ENCODE data around the gene WDCP.
"Not testable (repeated sequence)": the region's sequence is repeated elsewhere in the genome, so short reads cannot be mapped to it uniquely, and the experiment has no call there.

Gene WDCP

GRCh38 chr2:24065341-24065740 lies 18.1 kb upstream of the WDCP start:
- DNase-seq (ENCODE audit: low read depth in 3 of 3) = no peak

GRCh38 chr2:24058564-24059271 lies 11.5 kb upstream of the WDCP start:
- no peak for DNase-seq (ENCODE audit: low read depth in 3 of 3)

DNA sequence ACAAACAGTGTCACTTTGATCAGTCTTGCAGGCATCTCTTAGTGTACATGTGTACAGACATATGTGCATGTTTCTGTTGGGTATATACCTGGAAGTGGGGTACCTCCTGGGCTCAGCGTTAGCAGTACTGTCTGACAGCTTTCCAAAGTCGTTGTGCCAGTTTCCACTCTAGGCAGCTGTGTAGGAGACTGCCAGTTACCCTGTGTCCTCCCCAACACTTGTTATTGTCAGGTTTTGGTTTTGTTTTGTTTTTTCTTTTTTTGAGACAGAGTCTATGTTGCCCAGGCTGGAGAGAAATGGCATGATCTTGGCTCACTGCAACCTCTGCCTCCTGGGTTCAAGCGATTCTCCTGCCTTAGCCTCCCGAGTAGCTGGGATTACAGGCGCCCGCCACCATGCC lies 8.6 kb upstream of the WDCP start:
- DNase-seq (ENCODE audit: low read depth in 3 of 3) = no peak

GRCh38 chr2:24054366-24055010 lies 7.3 kb upstream of the WDCP start:
- no peak for DNase-seq (ENCODE audit: low read depth in 3 of 3)

DNA sequence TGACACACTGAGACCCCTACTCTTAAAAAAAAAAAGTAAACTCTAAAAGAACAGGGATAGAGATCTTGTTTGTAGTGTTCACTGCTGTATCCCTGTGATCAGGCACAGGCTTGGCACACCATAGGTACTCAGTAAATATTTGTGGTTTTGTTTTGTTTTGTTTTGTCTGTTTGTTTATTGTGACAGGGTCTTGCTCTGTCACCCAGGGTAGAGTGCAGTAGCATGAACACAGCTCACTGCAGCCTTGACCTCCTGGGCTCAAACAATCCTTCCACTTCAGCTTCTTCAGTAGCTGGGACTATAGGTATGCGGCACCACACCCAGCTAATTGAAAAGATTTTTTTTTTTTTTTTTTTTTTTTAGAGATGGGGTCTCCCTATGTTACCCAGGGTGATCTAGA lies 5.8 kb upstream of the WDCP start:
- DNase-seq (ENCODE audit: low read depth in 3 of 3) = no peak

DNA sequence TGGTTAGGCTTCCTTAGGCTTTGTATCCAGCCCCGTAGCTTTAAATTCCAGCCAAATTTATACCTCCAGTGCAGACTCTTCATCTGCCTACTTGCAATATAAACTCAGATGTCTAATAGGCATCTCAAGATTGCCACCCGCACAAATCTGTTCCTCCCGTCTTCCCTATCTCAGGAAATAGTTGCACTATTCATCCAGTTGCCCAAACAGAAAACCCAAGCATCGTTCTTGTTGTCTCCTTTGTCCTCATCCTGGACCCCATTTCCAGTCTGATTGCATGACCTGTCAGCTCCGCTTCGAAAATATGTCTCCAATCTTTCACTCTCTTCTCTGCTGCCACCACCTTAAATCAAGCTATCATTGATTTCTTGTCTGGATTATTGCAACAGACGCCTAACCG lies 4.6 kb upstream of the WDCP start:
- DNase-seq (ENCODE audit: low read depth in 3 of 3) = no peak

DNA sequence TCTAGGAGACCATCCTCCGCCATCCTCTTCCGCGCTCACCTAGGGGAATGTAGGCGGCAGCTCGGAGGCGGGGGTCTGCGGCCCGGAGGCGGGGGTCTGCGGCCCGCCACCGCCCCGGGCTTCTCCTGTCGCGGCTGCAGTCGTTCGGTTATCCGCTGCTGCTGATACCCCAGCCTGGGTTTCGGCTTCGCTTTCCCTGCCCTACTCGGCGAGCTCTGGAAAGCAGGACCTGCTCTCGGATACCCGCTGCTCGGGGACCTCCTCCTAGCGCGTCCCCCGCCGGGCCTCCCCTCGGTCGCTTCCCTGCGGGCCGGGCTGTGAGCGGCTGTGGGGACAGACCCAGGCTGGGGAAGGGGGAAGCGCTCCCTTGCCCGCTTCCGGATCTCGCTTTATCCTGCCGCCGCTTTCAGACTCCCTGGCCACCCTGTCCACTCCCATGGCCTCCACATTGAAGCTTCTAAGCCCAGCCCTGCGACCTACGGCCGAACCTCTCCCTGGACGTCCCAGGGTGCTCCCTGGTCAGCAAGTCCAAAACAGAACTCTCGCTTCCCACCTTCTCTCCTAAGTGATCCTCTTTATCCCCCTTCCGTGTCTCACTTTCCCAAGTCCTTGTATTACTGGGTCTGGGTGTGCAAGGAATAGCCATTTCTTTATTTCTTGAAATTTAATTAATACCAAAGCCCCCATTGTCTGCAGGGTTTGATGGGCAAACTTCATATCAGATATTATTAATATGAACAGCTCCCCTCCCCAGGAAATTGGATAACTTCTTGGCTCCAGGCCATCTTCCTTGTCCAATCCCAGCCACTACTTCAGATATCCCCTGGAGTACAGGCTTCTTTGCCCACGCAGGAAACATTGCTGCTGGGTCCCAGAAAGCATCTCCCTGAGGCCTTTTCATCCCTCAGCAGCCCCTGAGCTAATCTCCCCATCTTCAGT lies 3.1 kb upstream of the WDCP start:
- DNase-seq (ENCODE audit: low read depth in 3 of 3) = peak in 1 of 3 experiments; percentile 6

DNA sequence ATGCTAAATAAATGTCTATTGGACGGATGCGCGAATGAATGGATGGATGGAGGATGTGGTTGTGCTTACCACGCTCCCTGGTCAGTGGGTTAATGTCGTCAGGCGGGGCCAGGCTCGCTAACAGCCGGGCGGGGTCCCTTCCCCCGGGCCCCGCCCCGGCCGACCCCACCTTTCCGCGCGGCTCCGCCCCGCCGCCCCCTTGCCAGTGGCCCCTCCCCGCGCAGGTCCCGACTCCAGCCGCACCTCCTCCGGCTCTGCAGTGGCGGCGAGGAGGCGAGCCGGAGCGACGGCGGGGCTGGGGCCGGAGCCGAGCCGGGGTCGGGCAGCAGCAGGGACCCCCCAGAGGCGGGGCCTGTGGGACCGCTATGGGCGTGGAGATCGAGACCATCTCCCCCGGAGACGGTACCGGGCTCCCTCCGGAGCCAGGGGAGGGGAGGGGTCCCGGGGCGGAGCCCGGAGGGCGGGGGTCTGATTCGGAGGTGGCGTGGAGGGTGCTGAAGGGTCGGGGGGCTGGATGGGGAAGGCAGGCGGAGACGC lies 2.4 kb upstream of the WDCP start, which contains the start of gene FKBP1B:
TSS of gene FKBP1B (plus strand) at position 257 of the 537 bp plus-strand sequence. CDS start at position 366, 109 bp downstream.
- peak in 2 of 3 experiments; percentile 13 to 59 for DNase-seq (ENCODE audit: low read depth in 3 of 3)

DNA sequence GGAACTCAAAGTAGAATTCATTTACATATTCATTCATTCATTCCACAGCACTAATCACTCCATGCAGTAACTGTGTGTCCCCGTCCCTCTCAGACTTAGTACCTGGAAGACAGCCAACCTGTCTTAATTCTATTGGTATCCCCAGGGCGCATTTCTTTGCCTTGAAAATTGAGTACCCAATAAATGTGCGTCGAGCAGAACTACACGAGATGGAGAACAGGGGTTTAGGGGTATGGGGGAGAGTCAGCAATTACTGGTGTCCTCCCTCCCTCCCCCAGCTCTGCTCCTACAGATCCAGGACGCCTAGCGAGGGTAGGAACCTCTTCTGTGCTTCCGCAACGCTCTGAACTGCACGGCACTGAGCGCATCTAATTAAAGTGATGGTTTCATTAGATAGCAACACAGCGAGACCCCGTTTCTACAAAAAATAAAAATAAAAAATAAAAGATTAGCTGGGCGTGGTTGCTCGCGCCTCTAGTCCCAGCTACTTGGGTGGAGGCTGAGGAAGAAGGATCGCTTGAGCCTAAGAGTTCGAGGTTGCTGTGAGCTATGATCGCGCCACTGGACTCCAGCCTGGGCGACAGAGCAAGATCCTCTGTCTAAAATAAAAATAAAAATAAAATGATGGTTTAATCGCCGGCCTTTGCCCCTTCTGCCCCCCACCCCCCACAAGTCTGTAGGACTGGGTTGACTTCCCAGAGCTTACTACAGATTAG lies 1.7 kb upstream of the WDCP start:
- DNase-seq (ENCODE audit: low read depth in 3 of 3) = no peak

DNA sequence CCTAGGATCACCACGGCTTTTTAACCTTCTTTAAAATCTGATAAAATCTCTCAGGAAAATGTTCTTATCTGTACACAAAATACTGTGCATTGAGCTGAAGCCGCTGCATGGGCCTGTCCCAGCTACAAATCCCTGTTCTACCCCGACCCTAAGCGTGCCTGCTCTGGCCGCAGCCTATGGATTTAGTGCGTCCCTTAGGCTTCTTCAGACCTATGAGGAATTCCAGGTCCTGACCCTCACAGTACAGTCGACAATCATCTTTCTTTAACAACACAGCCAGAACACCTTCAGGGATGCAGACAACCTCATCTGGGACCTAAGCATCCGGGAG lies 477 bp upstream of the WDCP start:
- DNase-seq (ENCODE audit: low read depth in 3 of 3) = no peak

- no peak for DNase-seq (ENCODE audit: low read depth in 3 of 3)
Observed at GRCh38 chr2:24046599-24046929, 627 bp downstream of the WDCP start.

- DNase-seq (ENCODE audit: low read depth in 3 of 3) = no peak
Observed at GRCh38 chr2:24045511-24046508, 1.4 kb downstream of the WDCP start.

- DNase-seq (ENCODE audit: low read depth in 3 of 3) = not testable (repeated sequence)
Observed at GRCh38 chr2:24043133-24043532, 4.1 kb downstream of the WDCP start.

- DNase-seq (ENCODE audit: low read depth in 3 of 3) = no peak
Observed at GRCh38 chr2:24040511-24040910, 6.7 kb downstream of the WDCP start.

GRCh38 chr2:24038786-24039499 lies 8.2 kb downstream of the WDCP start:
- no peak for DNase-seq (ENCODE audit: low read depth in 3 of 3)

GRCh38 chr2:24026233-24026632 lies 21.0 kb downstream of the WDCP start:
- DNase-seq (ENCODE audit: low read depth in 3 of 3) = no peak

DNA sequence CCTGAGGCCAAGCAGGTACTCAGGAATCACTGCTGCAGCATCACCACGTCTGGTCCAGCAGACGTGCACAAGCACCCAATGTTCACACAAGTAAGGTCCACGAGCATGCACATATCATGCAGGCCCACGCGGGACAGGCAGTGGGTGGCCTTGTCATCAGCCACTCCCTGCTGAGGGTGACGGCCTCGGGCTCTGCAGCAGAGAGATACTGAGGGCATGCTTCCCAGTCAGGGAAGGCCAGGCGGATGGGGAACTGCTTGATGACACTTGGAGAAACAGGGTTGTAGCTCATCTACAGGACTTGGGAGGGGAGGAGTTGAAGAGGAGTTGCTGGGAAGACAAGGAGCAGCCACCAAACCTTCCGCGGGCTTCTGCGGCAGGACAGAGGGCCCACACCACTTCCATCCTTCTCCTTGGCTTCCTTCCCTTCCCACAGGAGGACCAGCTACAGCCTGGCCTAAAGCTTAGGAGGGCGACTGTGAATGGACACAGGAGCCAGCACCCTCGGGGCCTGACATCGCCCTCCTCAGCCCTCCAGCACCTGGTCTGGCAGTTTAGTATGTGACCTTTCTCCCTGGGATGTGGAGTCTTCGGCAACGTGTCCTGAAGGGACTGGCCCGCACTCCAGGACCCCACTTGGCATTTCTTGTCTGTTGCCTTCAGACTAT lies 22.1 kb downstream of the WDCP start:
- no peak for DNase-seq (ENCODE audit: low read depth in 3 of 3)

GRCh38 chr2:24024018-24024417 lies 23.2 kb downstream of the WDCP start:
- no peak for DNase-seq (ENCODE audit: low read depth in 3 of 3)

DNA sequence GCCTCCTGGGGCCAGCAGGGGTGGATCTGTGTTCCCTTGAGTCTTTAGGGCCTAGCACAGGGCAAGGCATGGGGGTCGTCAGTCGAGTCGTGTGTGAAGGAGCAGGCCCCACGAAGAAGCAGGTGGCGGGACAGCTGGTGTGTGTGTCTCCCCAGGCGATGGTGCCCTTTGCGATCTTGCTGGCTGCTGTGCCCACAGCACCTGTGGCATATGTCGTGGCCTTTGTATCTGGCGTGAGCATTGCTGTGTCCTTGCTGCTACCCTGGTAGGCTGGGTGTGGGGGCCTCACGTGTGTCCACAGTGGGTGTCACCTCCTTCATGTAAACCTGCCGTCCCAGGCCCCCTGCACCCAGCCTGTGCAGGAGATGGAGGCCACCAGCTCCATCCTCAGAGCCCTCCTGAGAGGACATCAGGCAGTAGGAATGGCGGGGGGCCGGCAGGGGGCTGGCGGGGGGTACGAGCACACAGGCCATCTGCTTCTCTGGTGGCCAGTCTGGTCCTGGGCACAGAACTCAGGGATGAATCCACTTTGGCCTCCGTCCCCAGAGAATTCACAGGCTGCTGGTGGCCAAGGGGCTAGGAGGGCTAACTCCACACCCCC lies 24.1 kb downstream of the WDCP start:
- no peak for DNase-seq (ENCODE audit: low read depth in 3 of 3)

Data from stimulated activated CD4-positive, alpha-beta T cell treated with anti-CD3 and anti-CD28 coated beads, TNF-alpha, amount 100 ng/mL, for 24 hours (primary cell).